Activated T-cell treated with anti-CD3 and anti-CD28 coated beads, Interleukin-2, amount 50 U/mL, for 72 hours (primary cell): ENCODE results near the gene GPR26. TPM values are rescaled to one million over a fixed set of nuclear protein-coding genes. Genes with fewer than 3 reads are reported as not detected.

Experiments
- ATAC-seq, 2 donors: fragments of 150-1000 bp; cut with Tn5 transposase; replicated peaks in 1 of 2; 2 replicates each; pipeline ENCODE4 v1.10.0; 2021; ENCODE audit warnings: moderate library complexity in 2 of 2, mild to moderate bottlenecking in 1 of 2
- DNase-seq, 2 donors: peaks; one replicate each; pipeline ENCODE4 v3.0.0; 2021 to 2022; ENCODE audit warnings: mixed read lengths in 1 of 2
- H3K27ac Mint-ChIP-seq: one replicate; pipeline ENCODE4 v1.8.0; 2022; ENCODE audit warnings: mild to moderate bottlenecking, moderate library complexity, mixed read lengths
- H3K27me3 Mint-ChIP-seq: one replicate; pipeline ENCODE4 v1.8.0; 2022; ENCODE audit warnings: low read depth, mixed read lengths
- H3K36me3 Mint-ChIP-seq, 2 donors: one replicate each; pipeline ENCODE4 v1.8.0; 2022; ENCODE audit warnings: mixed read lengths in 2 of 2, mild to moderate bottlenecking in 1 of 2; ENCODE audit not compliant: insufficient read depth in 2 of 2
- H3K4me1 Mint-ChIP-seq: one replicate; pipeline ENCODE4 v1.8.0; 2022; ENCODE audit warnings: low read depth, mixed read lengths
- H3K4me3 Mint-ChIP-seq, 2 donors: one replicate each; pipeline ENCODE4 v1.8.0; 2022; ENCODE audit warnings: mild to moderate bottlenecking in 2 of 2, mixed read lengths in 2 of 2, moderate library complexity in 2 of 2
- H3K9me3 Mint-ChIP-seq, 2 donors: one replicate each; pipeline ENCODE4 v1.8.0; 2022; ENCODE audit warnings: mixed read lengths in 2 of 2
- total RNA-seq, 2 donors: library from RNA; stranded (reverse); gene quantifications; one replicate each; pipeline ENCODE4 v1.2.3, GENCODE V29; 2022

GPR26 gene, protein sequence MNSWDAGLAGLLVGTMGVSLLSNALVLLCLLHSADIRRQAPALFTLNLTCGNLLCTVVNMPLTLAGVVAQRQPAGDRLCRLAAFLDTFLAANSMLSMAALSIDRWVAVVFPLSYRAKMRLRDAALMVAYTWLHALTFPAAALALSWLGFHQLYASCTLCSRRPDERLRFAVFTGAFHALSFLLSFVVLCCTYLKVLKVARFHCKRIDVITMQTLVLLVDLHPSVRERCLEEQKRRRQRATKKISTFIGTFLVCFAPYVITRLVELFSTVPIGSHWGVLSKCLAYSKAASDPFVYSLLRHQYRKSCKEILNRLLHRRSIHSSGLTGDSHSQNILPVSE
- not detected for total RNA-seq

DNA sequence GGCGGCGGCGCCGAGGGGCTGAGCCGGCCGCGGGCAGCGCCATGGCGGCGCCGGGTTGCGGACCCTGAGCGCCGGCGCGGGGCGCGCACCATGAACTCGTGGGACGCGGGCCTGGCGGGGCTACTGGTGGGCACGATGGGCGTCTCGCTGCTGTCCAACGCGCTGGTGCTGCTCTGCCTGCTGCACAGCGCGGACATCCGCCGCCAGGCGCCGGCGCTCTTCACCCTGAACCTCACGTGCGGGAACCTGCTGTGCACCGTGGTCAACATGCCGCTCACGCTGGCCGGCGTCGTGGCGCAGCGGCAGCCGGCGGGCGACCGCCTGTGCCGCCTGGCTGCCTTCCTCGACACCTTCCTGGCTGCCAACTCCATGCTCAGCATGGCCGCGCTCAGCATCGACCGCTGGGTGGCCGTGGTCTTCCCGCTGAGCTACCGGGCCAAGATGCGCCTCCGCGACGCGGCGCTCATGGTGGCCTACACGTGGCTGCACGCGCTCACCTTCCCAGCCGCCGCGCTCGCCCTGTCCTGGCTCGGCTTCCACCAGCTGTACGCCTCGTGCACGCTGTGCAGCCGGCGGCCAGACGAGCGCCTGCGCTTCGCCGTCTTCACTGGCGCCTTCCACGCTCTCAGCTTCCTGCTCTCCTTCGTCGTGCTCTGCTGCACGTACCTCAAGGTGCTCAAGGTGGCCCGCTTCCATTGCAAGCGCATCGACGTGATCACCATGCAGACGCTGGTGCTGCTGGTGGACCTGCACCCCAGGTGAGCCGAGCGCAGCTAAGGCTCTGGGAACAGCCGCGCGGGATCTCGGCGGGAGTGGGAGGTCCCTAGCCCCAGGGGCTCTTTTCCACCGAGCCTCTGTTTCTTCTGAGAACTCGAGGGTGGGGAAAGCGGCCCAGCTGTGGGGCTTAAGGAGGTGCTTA is at the start of gene GPR26:
TSS of gene GPR26 (plus strand) at position 38 of the 919 bp plus-strand sequence. CDS start at position 91, 53 bp downstream.
- peaks cover 0 to 6% of the 10 kb centered on the region in 2 donors for H3K36me3 Mint-ChIP-seq
- ATAC-seq (no peak), DNase-seq (no peak)
- no peaks in the 10 kb centered on the region for H3K4me1 Mint-ChIP-seq
- H3K27me3 Mint-ChIP-seq = peaks cover 24% of the 10 kb centered on the region
- H3K27ac Mint-ChIP-seq = no peak within 1 kb of the TSS
- no peak within 1 kb of the TSS for H3K4me3 Mint-ChIP-seq
- H3K9me3 Mint-ChIP-seq = peaks cover 1 to 2% of the 10 kb centered on the region in 2 donors

GRCh38 chr10:123618224-123618623 is 47.9 kb upstream of the GPR26 start:
- H3K4me3 Mint-ChIP-seq = no peak overlapping the region
- H3K27ac Mint-ChIP-seq = no peak overlapping the region
- no peaks in the 10 kb centered on the region for H3K27me3 Mint-ChIP-seq
- ATAC-seq (no peak), DNase-seq (no peak)
- H3K9me3 Mint-ChIP-seq = no peaks in the 10 kb centered on the region
- H3K36me3 Mint-ChIP-seq = peaks cover 0 to 2% of the 10 kb centered on the region in 2 donors
- no peaks in the 10 kb centered on the region for H3K4me1 Mint-ChIP-seq

- no peak for DNase-seq
- Mint-ChIP-seq H3K27me3 (no peaks in the 10 kb centered on the region), H3K36me3 (peaks cover 0 to 2% of the 10 kb centered on the region in 2 donors), H3K4me3 (no peak overlapping the region), H3K4me1 (no peaks in the 10 kb centered on the region), H3K27ac (no peak overlapping the region), H3K9me3 (no peaks in the 10 kb centered on the region)
- no peak for ATAC-seq
Observed at GRCh38 chr10:123619067-123619855, 46.9 kb upstream of the GPR26 start.

GRCh38 chr10:123620621-123621020 is 45.5 kb upstream of the GPR26 start:
- Mint-ChIP-seq H3K9me3 (peaks cover 0 to 2% of the 10 kb centered on the region in 2 donors), H3K4me1 (no peaks in the 10 kb centered on the region), H3K4me3 (no peak overlapping the region), H3K36me3 (no peaks in the 10 kb centered on the region), H3K27me3 (no peaks in the 10 kb centered on the region), H3K27ac (no peak overlapping the region)
- ATAC-seq (no peak), DNase-seq (no peak)

DNA sequence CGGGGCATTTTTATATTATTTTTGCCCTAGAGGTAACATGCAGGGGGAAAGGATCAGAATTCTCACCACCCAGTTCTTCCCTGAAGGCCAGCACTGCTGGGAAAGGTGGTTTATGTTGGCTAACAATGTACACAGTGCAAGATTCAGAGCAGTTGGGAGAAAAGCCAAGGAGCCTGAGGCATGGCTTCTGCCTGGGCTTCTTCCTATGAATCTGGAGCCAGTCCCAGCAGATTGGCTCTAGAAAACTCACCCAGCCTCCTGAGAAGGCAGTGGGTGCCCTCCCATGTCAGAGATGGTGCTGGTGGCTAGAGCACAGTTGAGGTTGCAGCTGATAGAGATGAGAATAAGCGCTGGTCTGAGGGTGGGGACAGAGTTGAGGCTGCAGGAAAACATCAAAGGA is 44.7 kb upstream of the GPR26 start:
- Mint-ChIP-seq H3K27me3 (no peaks in the 10 kb centered on the region), H3K4me1 (no peaks in the 10 kb centered on the region), H3K9me3 (peaks cover 0 to 2% of the 10 kb centered on the region in 2 donors), H3K36me3 (no peaks in the 10 kb centered on the region), H3K27ac (no peak overlapping the region), H3K4me3 (no peak overlapping the region)
- DNase-seq = no peak
- no peak for ATAC-seq

GRCh38 chr10:123621916-123622315 is 44.2 kb upstream of the GPR26 start:
- DNase-seq (no peak), ATAC-seq (no peak)
- H3K27ac Mint-ChIP-seq = no peak overlapping the region
- H3K9me3 Mint-ChIP-seq = peaks cover 0 to 2% of the 10 kb centered on the region in 2 donors
- H3K4me3 Mint-ChIP-seq = no peak overlapping the region
- no peaks in the 10 kb centered on the region for H3K27me3 Mint-ChIP-seq
- H3K4me1 Mint-ChIP-seq = no peaks in the 10 kb centered on the region
- no peaks in the 10 kb centered on the region for H3K36me3 Mint-ChIP-seq

GRCh38 chr10:123622381-123622780 is 43.8 kb upstream of the GPR26 start:
- no peak overlapping the region for H3K27ac Mint-ChIP-seq
- no peaks in the 10 kb centered on the region for H3K4me1 Mint-ChIP-seq
- no peak overlapping the region for H3K4me3 Mint-ChIP-seq
- peaks cover 0 to 2% of the 10 kb centered on the region in 2 donors for H3K9me3 Mint-ChIP-seq
- ATAC-seq = no peak
- no peak for DNase-seq
- no peaks in the 10 kb centered on the region for H3K36me3 Mint-ChIP-seq
- no peaks in the 10 kb centered on the region for H3K27me3 Mint-ChIP-seq

DNA sequence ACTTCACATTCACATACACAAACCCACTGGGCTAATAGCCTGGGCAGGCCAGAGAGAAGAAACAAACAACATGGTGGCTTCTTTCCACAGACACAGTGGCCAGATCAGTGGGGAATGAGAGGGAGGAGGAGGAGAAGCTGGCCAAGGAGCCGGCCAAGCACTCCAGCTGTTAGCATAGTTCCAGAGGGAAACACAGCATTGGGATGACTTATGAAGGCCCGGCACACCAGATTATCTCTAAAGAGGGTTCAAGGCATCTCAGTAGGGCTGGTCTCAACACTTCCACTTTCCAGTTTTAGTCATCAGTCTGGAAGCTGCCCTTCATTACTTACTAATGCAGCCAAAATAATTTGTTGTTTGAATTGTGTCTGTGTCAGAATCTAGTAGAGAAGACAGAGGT is 42.1 kb upstream of the GPR26 start:
- H3K9me3 Mint-ChIP-seq = peaks cover 2% of the 10 kb centered on the region in 2 donors

GRCh38 chr10:123633106-123633505 is 33.0 kb upstream of the GPR26 start:
- no peak for DNase-seq
- ATAC-seq = no peak
- H3K27me3 Mint-ChIP-seq = peaks cover 21% of the 10 kb centered on the region
- H3K4me3 Mint-ChIP-seq = no peak overlapping the region
- H3K36me3 Mint-ChIP-seq = no peaks in the 10 kb centered on the region
- H3K27ac Mint-ChIP-seq = no peak overlapping the region
- no peaks in the 10 kb centered on the region for H3K4me1 Mint-ChIP-seq
- H3K9me3 Mint-ChIP-seq = peaks cover 0 to 3% of the 10 kb centered on the region in 2 donors

More for the DNA sequence above, 42.1 kb upstream of the GPR26 start:
- Mint-ChIP-seq H3K4me3 (no peak overlapping the region), H3K4me1 (no peaks in the 10 kb centered on the region), H3K36me3 (no peaks in the 10 kb centered on the region), H3K27me3 (no peaks in the 10 kb centered on the region), H3K27ac (no peak overlapping the region)
- DNase-seq (no peak), ATAC-seq (no peak)

GRCh38 chr10:123633636-123634035 is 32.5 kb upstream of the GPR26 start:
- Mint-ChIP-seq H3K36me3 (no peaks in the 10 kb centered on the region), H3K4me3 (no peak overlapping the region), H3K27me3 (peaks cover 23% of the 10 kb centered on the region), H3K9me3 (peaks cover 0 to 3% of the 10 kb centered on the region in 2 donors), H3K27ac (no peak overlapping the region), H3K4me1 (no peaks in the 10 kb centered on the region)
- DNase-seq = no peak
- no peak for ATAC-seq

GRCh38 chr10:123634221-123634620 is 31.9 kb upstream of the GPR26 start:
- Mint-ChIP-seq H3K4me3 (no peak overlapping the region), H3K36me3 (no peaks in the 10 kb centered on the region), H3K27ac (no peak overlapping the region), H3K9me3 (no peaks in the 10 kb centered on the region), H3K4me1 (no peaks in the 10 kb centered on the region), H3K27me3 (peaks cover 23% of the 10 kb centered on the region)
- ATAC-seq (no peak), DNase-seq (no peak)

GRCh38 chr10:123635131-123635530 is 31.0 kb upstream of the GPR26 start:
- no peak overlapping the region for H3K4me3 Mint-ChIP-seq
- ATAC-seq (no peak), DNase-seq (no peak)
- no peak overlapping the region for H3K27ac Mint-ChIP-seq
- H3K9me3 Mint-ChIP-seq = no peaks in the 10 kb centered on the region
- H3K27me3 Mint-ChIP-seq = peaks cover 23% of the 10 kb centered on the region
- H3K4me1 Mint-ChIP-seq = no peaks in the 10 kb centered on the region
- no peaks in the 10 kb centered on the region for H3K36me3 Mint-ChIP-seq

- ATAC-seq = no peak
- Mint-ChIP-seq H3K27ac (no peak overlapping the region), H3K4me1 (no peaks in the 10 kb centered on the region)
Observed at GRCh38 chr10:123635745-123636144, 30.4 kb upstream of the GPR26 start.

More at GRCh38 chr10:123635745-123636144, 30.4 kb upstream of the GPR26 start:
- Mint-ChIP-seq H3K27me3 (peaks cover 23% of the 10 kb centered on the region), H3K4me3 (no peak overlapping the region), H3K36me3 (no peaks in the 10 kb centered on the region), H3K9me3 (no peaks in the 10 kb centered on the region)
- no peak for DNase-seq
